DMS153 (cell line): Measurements from ENCODE around the gene FGD2.
A peak's percentile ranks its signal among the peaks of the same experiment; 100 is the strongest.

Source experiments
- DNase-seq: peaks from one replicate; lab custom pipeline; 2025; lab: John Stamatoyannopoulos, UW

FGD2 gene

GRCh38 chr6:36970892-36971842 is 34.3 kb upstream of the FGD2 start:
- no peak for DNase-seq

GRCh38 chr6:36971921-36972673 is 33.4 kb upstream of the FGD2 start:
- DNase-seq = no peak

- no peak for DNase-seq
These were observed 32.3 kb upstream of the FGD2 start for GRCh38 chr6:36973190-36973589.

GRCh38 chr6:36973647-36974046 is 31.8 kb upstream of the FGD2 start:
- no peak for DNase-seq

GRCh38 chr6:36975231-36976006 is 30.0 kb upstream of the FGD2 start:
- DNase-seq = no peak

DNA sequence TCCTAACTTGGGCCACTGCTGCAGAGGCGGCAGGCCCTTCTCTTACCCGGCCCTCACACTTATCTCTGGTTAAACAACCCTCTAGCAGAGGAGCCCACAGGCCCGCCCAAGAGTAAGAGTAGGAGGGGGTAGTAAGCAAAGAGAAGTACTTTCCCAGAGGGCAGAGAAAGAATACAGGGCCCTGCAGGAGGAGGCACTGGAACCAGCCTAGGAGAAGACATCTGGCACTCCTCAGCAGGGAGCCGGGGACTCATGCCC is 29.5 kb upstream of the FGD2 start:
- DNase-seq = no peak

DNA sequence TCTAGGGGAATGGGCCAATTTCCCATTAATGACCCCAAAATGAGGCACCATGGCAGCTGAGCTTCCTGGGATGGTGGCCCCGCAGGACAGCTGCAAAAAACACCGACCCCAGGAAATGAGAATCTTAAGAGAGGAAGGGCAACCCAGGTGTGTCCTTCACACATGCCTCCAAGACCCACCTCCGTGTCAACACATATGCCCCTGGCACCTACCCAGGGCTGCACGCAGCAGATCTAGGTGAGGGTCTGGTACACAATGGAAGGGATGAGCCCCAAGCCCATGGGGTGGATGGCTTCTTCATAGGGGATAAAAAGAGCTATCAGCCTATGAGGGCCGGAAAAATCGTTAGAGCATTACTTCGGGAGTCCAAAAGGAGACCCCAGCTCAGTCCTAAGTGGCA is 28.9 kb upstream of the FGD2 start:
- DNase-seq = no peak

GRCh38 chr6:36976931-36977330 is 28.5 kb upstream of the FGD2 start:
- no peak for DNase-seq

DNA sequence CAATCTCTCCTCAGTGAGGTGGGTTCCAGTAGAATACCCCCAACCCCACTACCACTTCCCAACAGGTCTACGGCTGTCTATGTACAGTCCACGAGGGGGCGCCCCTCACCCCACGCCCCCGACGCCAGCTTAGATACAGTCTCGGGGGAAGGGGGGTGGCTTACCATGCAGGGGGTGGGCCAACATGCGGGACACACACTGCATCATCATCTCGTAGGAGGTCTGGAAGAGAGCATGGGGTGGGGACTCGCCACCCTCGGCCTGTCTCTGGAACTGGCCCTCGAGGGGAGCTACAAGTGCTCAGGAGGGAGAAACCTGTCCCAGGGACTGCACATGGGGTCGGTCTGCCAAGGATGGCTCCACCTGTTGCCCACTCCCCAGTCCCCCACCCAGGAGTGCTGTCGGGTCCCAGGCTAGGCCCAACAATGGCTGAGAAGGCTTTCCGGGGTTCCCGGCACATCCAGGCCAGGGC is 27.9 kb upstream of the FGD2 start:
- DNase-seq = no peak

- DNase-seq = no peak
These were observed 26.8 kb upstream of the FGD2 start for GRCh38 chr6:36978421-36979346.

DNA sequence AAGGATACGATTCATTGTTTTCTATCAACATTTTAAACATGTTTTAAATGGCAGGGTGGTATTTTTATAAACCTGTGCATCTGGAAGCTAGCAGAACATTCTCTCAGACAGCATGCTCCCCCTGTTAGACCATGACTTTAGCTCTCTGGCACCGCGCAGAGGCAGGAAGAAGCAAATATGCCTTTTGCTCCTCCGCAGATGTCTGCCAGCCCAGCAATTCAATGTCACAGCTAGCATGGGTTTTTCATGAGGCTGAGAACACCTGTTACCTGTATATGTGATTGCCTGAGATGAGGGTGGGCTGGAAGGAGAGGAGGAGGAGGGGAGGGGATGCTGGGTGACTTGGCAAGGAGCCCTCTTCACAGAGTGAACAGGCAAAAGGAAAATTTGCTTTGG is 26.1 kb upstream of the FGD2 start:
- DNase-seq = no peak

DNA sequence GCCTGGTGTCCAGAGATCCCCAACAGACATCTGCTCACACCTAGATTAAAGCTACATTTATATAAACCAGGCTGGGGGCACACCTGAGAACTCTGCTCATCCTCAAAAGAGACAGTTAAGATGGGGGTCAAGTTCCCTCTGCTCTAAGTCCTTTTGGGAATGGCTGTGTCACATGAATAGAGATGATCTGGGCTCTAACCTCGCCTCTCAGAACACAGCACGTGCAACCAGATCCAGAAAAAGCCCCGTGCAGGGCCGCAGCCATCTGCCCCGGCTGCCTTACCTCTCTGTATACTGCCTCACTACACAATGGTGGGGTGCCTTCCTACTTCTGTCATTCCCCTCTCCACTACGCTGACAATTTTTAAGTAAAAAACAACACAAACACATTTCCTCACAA is 25.3 kb upstream of the FGD2 start:
- no peak for DNase-seq

DNA sequence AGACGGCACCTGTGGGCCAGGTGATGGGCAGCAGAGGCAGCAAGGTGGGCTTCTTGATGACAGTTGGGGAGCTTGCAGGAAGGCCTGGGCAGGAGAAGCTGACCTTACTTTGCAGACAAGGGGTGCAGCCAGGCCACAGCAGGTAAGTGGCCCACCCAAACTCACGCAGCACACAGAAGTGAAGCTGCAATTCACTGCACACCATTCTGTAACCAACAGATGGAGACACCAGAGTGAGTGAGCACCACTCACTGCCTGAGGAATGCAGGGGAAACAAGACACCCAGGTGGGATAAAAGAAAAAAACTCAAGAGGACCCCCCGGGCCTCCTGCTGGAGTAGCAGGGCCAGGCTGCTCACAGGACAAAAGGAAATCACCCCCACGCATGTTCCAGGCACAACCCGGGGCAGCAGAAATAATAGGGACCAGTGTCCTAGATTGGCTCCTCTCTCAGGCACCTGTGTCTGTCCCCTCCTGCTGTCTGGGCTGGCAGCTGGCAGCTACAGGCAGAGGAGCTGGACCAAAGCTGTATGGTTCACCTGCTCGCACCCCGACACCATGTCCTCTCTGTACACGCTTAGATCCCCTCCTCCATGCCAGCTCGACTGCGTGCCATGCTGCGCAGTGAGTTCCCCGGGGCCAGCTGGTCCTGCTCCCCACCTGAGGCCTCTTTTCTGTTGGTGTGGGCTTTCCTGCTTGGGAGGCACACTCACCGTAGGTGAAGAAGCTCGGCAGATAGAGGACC is 24.4 kb upstream of the FGD2 start:
- DNase-seq = no peak

DNA sequence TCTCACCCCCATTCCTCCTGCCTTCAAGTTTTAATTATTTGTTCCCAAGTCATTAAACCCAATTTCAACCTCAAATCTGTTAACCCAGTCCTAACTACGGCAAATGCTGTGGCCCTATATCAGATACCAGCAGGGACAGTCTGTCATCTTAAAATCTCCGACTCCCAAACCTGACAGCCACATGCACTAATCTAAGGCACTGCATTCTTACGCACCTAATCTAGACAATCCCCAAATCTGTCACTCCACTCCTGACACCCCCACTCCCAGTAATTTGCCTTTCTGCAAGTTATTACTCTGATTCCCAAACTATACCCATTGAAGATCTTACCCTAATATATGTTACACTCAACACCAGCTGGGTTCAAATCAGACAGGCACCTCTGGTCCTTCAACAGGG is 21.9 kb upstream of the FGD2 start:
- no peak for DNase-seq

DNA sequence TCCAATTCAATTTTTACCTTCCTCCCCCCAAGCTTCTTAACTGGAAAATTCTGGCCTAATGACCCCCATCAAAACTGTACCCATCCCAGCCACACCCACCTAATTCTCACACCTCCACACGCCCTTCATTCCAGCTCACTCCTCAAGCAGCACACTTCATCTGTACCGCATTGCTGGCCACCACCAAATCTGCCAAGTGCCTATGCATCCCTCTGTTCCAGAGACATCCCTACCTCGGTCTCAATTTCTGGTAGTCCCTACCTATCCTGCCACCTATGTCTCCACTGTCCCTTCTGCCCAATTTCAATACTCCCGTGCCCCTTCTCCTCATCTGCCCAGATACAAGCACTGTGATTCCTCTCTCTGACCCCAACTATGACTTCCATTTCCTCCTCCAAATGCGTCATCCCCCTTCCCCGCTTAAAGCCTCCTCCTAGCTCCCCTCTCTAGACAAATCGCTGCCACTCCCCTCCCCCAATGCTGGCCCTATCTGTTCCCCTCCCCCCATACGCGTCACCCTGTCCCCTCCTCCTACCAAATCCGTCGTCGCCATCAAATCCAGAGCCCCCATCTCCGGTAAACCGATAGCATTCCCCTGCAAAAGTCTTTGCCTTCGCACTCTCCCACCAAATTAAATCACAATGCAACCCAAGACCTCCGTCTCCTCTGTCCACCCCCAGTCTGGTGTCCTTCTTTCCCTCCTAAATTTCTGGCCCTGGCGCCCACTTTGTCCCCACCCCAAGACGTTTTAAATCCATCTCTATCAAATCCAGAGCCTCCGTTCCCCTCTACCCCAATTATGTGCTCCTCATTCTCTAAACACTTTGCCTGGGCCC is 20.7 kb upstream of the FGD2 start:
- DNase-seq = no peak

GRCh38 chr6:36985417-36985807 is 20.0 kb upstream of the FGD2 start:
- no peak for DNase-seq

- DNase-seq = peak; percentile 47
These were observed 19.4 kb upstream of the FGD2 start, which contains the start of gene MTCH1 for GRCh38 chr6:36985808-36986703. TSS of gene MTCH1 (minus strand) at chr6:36986196. CDS start at chr6:36986173, 23 bp downstream.

DNA sequence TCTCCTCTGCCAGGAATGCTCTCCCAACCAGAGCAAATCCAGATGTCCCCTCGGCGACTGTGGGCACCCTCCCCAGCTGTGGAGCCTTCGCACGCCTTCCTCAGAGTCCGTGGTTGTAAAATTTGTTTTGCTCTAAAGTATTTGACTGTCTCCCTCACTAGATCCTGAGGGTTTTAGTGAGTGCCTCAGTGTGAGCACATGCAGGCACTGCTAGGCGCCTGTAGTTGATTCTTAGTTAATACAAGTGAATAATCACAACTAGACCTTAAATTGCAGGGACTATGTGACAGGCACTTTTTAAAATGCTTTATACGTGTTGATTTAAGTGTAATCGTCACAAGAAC is 18.8 kb upstream of the FGD2 start:
- no peak for DNase-seq

GRCh38 chr6:36989264-36989663 is 16.2 kb upstream of the FGD2 start:
- DNase-seq = no peak
